Thyroid gland (tissue), 4 donors: ENCODE measurements around the gene PODNL1. TPM values are rescaled to one million over a fixed set of nuclear protein-coding genes. Genes with fewer than 3 reads are reported as not detected.

ENCODE experiments used
- DNase-seq, 2 donors: peaks; one replicate each; pipeline ENCODE4 v3.0.0-alpha.2; 2019
- H3K27ac ChIP-seq, 3 donors: fragments of 200-600 bp; sonication (generic); 1 replicate in 2 of 3; 2 replicates in 1 of 3; pipeline ENCODE4 v1.5.1; 2016 to 2019; ENCODE audit warnings: mild to moderate bottlenecking in 1 of 3, moderate library complexity in 1 of 3
- H3K27me3 ChIP-seq: fragments of 200-600 bp; sonication (generic); one replicate; pipeline ENCODE4 v1.5.1; 2019
- H3K36me3 ChIP-seq, 2 donors: fragments of 200-600 bp; sonication (generic); one replicate each; pipeline ENCODE4 v1.5.1; 2016 to 2019
- H3K4me1 ChIP-seq, 2 donors: fragments of 200-600 bp; sonication (generic); one replicate each; pipeline ENCODE4 v1.5.1; 2017 to 2019
- H3K4me3 ChIP-seq, 3 donors: fragments of 200-600 bp; sonication (generic); replicated peaks in 1 of 3; 1 replicate in 2 of 3; 2 replicates in 1 of 3; pipeline ENCODE4 v1.5.1; 2016; ENCODE audit warnings: mild to moderate bottlenecking in 1 of 3
- H3K9me3 ChIP-seq: fragments of 200-600 bp; sonication (generic); one replicate; pipeline ENCODE4 v1.5.1; 2017
- POLR2A ChIP-seq, 2 donors: fragments of 450-650 bp; IDR thresholded peaks; one replicate each; pipeline ENCODE4 v1.6.1; 2017; ENCODE audit warnings: antibody characterized with exemption in 2 of 2, mild to moderate bottlenecking in 2 of 2, moderate library complexity in 1 of 2
- WGBS, 2 donors: methylation state at CpG; one replicate each; pipeline ENCODE4 v1.1.5; 2017; 5-methylcytosine and 5-hydroxymethylcytosine counted together
- intact Hi-C: fragments of 100-400 bp; cut with DNase I; formaldehyde crosslinking; loops from one replicate; pipeline ENCODE4 v1.15.1; 2023
- total RNA-seq, 4 donors: library from RNA; depleted of rRNA; stranded (reverse); fragments of >200 nt; gene quantifications; one replicate each; pipeline ENCODE4 v1.2.3, GENCODE V29; 2016
- TF ChIP-seq, protein P1 (sequence below), 6 experiments: fragments of 200-600 bp in 3 of 6; fragments of 450-650 bp in 3 of 6; sonication (generic) in 3 of 6; IDR thresholded peaks; one replicate each; pipeline ENCODE4 v1.5.1; 2016 to 2019; ENCODE audit warnings: antibody characterized with exemption in 6 of 6, mild to moderate bottlenecking in 2 of 6, inconsistent platforms in 1 of 6, moderate library complexity in 1 of 6

Gene PODNL1
- total RNA-seq, 4 donors from 2014 or later: 0.40 to 1.4 (median 0.63) TPM; not detected in 1

DNA sequence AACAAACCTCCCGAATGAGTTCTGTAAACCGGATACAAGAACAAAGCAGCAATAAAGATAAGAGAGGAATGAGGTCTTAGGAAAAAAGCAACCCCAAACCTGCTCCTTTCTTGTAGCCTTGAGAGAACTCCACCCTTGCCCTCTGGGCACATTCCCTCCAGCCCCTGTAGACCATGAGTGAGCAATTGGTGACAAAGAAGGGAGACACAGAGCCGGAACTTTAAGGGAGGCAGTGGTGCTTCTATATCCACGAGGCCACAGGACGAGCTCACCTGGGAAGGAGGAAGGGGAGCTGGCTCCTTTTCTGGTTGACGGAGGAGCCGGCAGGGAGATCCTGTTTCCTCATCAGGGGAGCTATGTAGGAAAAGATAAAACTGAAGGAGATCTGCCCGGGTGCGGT, 45.3 kb downstream of the PODNL1 start:
- intact Hi-C loops: no loop called here
- TF ChIP-seq, protein P1, sequence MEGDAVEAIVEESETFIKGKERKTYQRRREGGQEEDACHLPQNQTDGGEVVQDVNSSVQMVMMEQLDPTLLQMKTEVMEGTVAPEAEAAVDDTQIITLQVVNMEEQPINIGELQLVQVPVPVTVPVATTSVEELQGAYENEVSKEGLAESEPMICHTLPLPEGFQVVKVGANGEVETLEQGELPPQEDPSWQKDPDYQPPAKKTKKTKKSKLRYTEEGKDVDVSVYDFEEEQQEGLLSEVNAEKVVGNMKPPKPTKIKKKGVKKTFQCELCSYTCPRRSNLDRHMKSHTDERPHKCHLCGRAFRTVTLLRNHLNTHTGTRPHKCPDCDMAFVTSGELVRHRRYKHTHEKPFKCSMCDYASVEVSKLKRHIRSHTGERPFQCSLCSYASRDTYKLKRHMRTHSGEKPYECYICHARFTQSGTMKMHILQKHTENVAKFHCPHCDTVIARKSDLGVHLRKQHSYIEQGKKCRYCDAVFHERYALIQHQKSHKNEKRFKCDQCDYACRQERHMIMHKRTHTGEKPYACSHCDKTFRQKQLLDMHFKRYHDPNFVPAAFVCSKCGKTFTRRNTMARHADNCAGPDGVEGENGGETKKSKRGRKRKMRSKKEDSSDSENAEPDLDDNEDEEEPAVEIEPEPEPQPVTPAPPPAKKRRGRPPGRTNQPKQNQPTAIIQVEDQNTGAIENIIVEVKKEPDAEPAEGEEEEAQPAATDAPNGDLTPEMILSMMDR (IDR thresholded peaks at IDR 0.05): no peak
- TF ChIP-seq POLR2A (IDR thresholded peaks at IDR 0.05): no peak

DNA sequence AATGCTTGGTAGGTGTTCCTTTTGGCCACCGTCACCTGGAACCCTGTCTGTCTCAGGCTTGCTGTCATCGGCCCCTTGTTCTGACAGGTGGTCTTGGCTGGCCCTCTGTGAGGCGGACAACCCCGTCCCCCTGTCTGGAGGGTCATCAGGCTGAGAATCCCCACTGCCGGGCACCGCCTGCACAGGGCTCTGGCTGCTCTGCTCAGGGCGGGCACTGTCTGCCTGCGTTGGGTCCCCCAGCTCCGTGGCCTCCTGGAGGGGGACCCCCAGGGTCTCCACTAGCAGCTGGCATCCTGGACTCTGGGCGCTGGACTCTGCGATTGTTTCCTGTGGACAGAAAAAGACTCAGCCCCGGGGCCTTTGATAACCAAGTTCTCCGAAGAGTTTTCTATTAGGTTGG, 48.1 kb downstream of the PODNL1 start:
- no peak overlapping the region for H3K27ac ChIP-seq
- intact Hi-C loops: no loop called here
- peaks cover 0 to 6% of the 10 kb centered on the region in 2 donors for H3K4me1 ChIP-seq
- no peak for DNase-seq
- H3K9me3 ChIP-seq: no peaks in the 10 kb centered on the region
- 87 to 92% methylated on average over 4 to 12 of the region's 13 CpGs for WGBS, 2 donors
- H3K27me3 ChIP-seq: no peaks in the 10 kb centered on the region
- H3K36me3 ChIP-seq: no peaks in the 10 kb centered on the region
- H3K4me3 ChIP-seq: no peak overlapping the region
- TF ChIP-seq POLR2A (IDR thresholded peaks at IDR 0.05): no peak
- TF ChIP-seq, protein P1 (IDR thresholded peaks at IDR 0.05): no peak

More for the DNA sequence above, 45.3 kb downstream of the PODNL1 start:
- Histone ChIP-seq H3K4me1 (no peaks in the 10 kb centered on the region), H3K27ac (no peak overlapping the region), H3K9me3 (no peaks in the 10 kb centered on the region), H3K36me3 (no peaks in the 10 kb centered on the region), H3K4me3 (no peak overlapping the region), H3K27me3 (no peaks in the 10 kb centered on the region)
- WGBS, 2 donors: 81 to 87% methylated on average over 9 of the region's 9 CpGs
- DNase-seq: no peak

DNA sequence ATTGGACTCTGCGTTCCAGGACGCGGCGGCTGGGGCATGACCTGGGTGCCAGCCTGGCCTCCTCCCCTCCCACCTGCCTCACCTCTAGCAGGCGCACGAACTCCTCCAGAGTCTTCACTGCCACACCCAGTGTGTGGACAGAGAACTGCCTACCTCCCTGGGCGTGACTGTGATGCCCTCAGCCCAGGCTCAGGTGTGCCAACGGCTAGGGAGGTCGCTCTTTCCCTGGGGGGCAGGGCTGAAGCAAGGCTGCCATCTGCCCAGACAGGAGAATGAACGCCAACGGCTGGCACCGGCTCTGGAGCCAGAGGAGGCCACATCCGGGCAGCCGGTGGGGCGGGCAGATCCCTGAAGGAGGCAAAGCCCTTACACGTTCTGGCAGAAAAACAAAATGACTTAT, 49.9 kb downstream of the PODNL1 start:
- no peak for DNase-seq
- WGBS, 2 donors: 91 to 95% methylated on average over 13 to 14 of the region's 16 CpGs
- Histone ChIP-seq H3K27ac (no peak overlapping the region), H3K9me3 (no peaks in the 10 kb centered on the region), H3K4me3 (no peak overlapping the region), H3K36me3 (no peaks in the 10 kb centered on the region), H3K27me3 (no peaks in the 10 kb centered on the region), H3K4me1 (peaks cover 0 to 12% of the 10 kb centered on the region in 2 donors)
- TF ChIP-seq POLR2A (IDR thresholded peaks at IDR 0.05): no peak
- TF ChIP-seq, protein P1 (IDR thresholded peaks at IDR 0.05): no peak
- intact Hi-C loops: no loop called here

DNA sequence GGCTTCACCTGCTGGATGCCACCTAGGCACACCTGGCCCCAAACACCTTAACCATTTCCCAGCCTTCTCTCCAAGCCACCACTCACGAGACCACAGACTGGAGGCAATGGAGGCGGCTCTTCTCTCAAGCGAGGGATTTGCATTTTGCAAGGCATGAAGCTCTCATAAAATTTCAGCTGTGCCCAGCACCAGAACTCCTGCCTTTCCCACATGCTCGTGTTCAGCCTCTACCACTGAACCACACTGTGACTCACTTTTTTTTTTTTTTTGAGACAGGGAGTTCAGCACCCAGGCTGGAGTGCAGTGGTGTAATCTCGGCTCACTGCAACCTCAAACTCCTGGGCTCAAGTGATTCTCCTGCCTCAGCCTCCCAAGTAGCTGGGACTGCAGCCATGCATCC, 50.7 kb downstream of the PODNL1 start:
- H3K36me3 ChIP-seq: no peaks in the 10 kb centered on the region
- H3K4me1 ChIP-seq: peaks cover 0 to 12% of the 10 kb centered on the region in 2 donors
- WGBS, 2 donors: 82 to 85% methylated on average over 5 of the region's 5 CpGs
- intact Hi-C loops: no loop called here
- H3K27me3 ChIP-seq: no peaks in the 10 kb centered on the region
- H3K9me3 ChIP-seq: no peaks in the 10 kb centered on the region
- TF ChIP-seq POLR2A (IDR thresholded peaks at IDR 0.05): no peak
- TF ChIP-seq, protein P1 (IDR thresholded peaks at IDR 0.05): no peak
- no peak for DNase-seq
- no peak overlapping the region for H3K4me3 ChIP-seq
- no peak overlapping the region for H3K27ac ChIP-seq

DNA sequence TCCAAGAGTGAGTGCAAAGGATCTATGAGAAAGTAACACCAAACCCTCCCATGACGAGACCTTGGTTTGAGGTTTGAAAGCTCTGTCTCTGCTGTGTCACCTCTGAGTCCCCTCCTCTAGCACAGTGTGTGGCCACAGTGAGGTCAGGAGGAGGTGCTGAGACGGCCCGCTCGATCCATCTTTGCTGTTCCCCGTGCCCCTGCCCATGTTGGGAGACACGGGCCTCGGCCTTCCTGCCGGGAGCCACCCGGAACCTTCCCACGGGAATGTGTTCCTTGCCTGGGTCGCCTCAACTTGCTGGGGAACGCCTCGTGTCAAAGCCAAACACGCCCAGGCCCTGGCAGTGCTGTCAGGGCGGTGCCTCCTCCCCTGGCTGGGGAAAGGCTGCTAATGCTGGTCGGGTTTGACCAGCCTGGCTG, 51.2 kb downstream of the PODNL1 start:
- Histone ChIP-seq H3K27ac (no peak overlapping the region), H3K27me3 (no peaks in the 10 kb centered on the region), H3K4me3 (no peak overlapping the region), H3K36me3 (no peaks in the 10 kb centered on the region), H3K9me3 (no peaks in the 10 kb centered on the region), H3K4me1 (peaks cover 0 to 14% of the 10 kb centered on the region in 2 donors)
- intact Hi-C loops: no loop called here
- no peak for DNase-seq
- TF ChIP-seq, protein P1 (IDR thresholded peaks at IDR 0.05): no peak
- WGBS, 2 donors: 74 to 85% methylated on average over 8 to 16 of the region's 16 CpGs
